ENCODE measurements around the gene SIX6. TPM values are rescaled to one million over a fixed set of nuclear protein-coding genes. Genes with fewer than 3 reads are reported as not detected.

SIX6 gene
- total RNA-seq, 4 donors from 2014 or later, result not detected

DNA sequence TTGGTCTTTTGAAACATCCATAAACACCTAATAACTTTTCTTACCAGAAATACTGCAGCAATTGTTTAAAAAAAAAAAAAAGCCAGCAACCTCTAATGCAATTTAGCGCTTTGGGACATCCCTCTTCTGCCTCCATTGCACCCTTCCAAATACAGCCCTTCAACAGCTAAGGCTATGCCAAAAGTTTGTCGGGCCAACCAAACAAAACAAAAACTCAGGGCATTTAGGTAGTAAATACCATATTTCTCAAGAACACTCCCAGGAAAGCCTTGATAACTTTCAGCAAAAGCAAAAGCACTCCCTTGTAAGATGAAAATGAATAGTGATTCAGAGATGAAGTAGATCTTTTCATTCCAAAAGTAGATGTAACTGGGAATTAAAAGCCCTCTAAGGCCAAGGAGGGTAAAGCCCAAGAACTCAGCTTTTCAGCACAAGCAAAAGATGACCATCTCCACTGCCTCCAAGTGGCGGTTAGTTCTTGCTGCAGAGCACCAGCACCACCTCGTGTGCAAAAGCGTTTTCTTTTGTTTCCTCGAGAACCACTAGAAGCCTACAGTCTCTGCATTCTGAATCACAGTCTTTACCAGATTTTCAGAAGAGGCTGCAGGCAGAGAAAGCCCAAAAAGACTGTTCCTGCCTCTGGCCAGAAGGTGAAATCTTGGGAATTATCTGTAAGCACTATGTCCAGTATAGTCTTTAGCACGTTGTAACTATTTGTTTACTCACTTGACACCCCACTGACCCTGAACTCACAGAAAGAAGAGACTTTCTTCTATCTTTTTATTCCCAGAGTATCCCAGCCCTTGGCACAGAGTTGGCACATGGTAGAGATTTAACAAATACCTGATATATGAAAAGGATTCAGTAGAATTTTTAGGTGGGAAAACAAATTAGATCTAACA is 53.1 kb downstream of the SIX6 start:
- no peak for DNase-seq (ENCODE audit: low spot score)
- TF ChIP-seq, protein P1, sequence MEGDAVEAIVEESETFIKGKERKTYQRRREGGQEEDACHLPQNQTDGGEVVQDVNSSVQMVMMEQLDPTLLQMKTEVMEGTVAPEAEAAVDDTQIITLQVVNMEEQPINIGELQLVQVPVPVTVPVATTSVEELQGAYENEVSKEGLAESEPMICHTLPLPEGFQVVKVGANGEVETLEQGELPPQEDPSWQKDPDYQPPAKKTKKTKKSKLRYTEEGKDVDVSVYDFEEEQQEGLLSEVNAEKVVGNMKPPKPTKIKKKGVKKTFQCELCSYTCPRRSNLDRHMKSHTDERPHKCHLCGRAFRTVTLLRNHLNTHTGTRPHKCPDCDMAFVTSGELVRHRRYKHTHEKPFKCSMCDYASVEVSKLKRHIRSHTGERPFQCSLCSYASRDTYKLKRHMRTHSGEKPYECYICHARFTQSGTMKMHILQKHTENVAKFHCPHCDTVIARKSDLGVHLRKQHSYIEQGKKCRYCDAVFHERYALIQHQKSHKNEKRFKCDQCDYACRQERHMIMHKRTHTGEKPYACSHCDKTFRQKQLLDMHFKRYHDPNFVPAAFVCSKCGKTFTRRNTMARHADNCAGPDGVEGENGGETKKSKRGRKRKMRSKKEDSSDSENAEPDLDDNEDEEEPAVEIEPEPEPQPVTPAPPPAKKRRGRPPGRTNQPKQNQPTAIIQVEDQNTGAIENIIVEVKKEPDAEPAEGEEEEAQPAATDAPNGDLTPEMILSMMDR (IDR thresholded peaks at IDR 0.05), result no peak
- ATAC-seq (ENCODE audit: low FRiP score), result peak; percentile 76

Small RNAs within 50 kb of the gene (small RNA-seq; reads per million reads assigned to genes)
- gene AL049874.4, result not detected

Other genes starting within 250 kb of the SIX6 start
- gene C14orf39, start 23.1 kb upstream of the SIX6 start, total RNA-seq, result not detected
- gene SIX1, start 140.3 kb downstream of the SIX6 start, total RNA-seq, result 1 to 10 TPM in 3 of 4 donors, under 1 TPM in 1; 0.72 to 3.3 (median 1.0) TPM
- 10 to 100 TPM in 1 of 4 donors, 1 to 10 TPM in 2, under 1 TPM in 1; 0.95 to 13.4 (median 3.0) TPM for gene SIX4, start 215.2 kb downstream of the SIX6 start, total RNA-seq
- 10 to 100 TPM; 20.4 to 35.4 (median 31.3) TPM for gene MNAT1, start 225.6 kb downstream of the SIX6 start, total RNA-seq